Trophoblast cell (in vitro differentiated cells and primary cell): ENCODE results near the gene RTL1.
A peak's percentile ranks its signal among the peaks of the same experiment; 100 is the strongest.

Source experiments
- DNase-seq, 2 donors: peaks; one replicate each; pipeline ENCODE4 v3.0.0-alpha.2; 2016
- H2AFZ ChIP-seq: 2 replicates; pipeline ENCODE4 v1.6.1; 2013; ENCODE audit warnings: low read length, moderate library complexity, mild to moderate bottlenecking; ENCODE audit not compliant: insufficient read depth, poor library complexity
- H2AK5ac ChIP-seq: 2 replicates; pipeline ENCODE4 v1.6.1; 2013; ENCODE audit warnings: mild to moderate bottlenecking, low read length
- H2BK120ac ChIP-seq: 2 replicates; pipeline ENCODE4 v1.6.1; 2013; ENCODE audit warnings: low read length, mild to moderate bottlenecking, moderate library complexity; ENCODE audit not compliant: insufficient read depth, poor library complexity
- H2BK12ac ChIP-seq: 2 replicates; pipeline ENCODE4 v1.6.1; 2013; ENCODE audit warnings: mild to moderate bottlenecking, low read length, moderate library complexity
- H2BK5ac ChIP-seq: 2 replicates; pipeline ENCODE4 v1.6.1; 2013; ENCODE audit warnings: low read length, low read depth, moderate library complexity, mild to moderate bottlenecking; ENCODE audit not compliant: poor library complexity
- H3K14ac ChIP-seq: 2 replicates; pipeline ENCODE4 v1.6.1; 2013; ENCODE audit warnings: mild to moderate bottlenecking, low read length
- H3K18ac ChIP-seq: 2 replicates; pipeline ENCODE4 v1.6.1; 2013; ENCODE audit warnings: mild to moderate bottlenecking, low read length
- H3K23ac ChIP-seq: 2 replicates; pipeline ENCODE4 v1.6.1; 2013; ENCODE audit warnings: low read length
- H3K27ac ChIP-seq: 2 replicates; pipeline ENCODE4 v1.5.1; 2013; ENCODE audit warnings: low read depth, mild to moderate bottlenecking, inconsistent platforms, low read length, moderate library complexity
- H3K27me3 ChIP-seq: 2 replicates; pipeline ENCODE4 v1.6.1; 2013; ENCODE audit warnings: inconsistent platforms, mild to moderate bottlenecking, low read length, moderate library complexity; ENCODE audit not compliant: insufficient read depth
- H3K36me3 ChIP-seq, 2 experiments: 1 replicate in 1 of 2; 2 replicates in 1 of 2; pipeline ENCODE4 v1.6.1; 2013; ENCODE audit warnings: low read length in 2 of 2, mild to moderate bottlenecking in 2 of 2, moderate library complexity in 1 of 2; ENCODE audit not compliant: insufficient read depth in 2 of 2, control insufficient read depth in 1 of 2
- H3K4ac ChIP-seq: 2 replicates; pipeline ENCODE4 v1.6.1; 2013; ENCODE audit warnings: low read depth, mild to moderate bottlenecking, low read length, moderate library complexity
- H3K4me1 ChIP-seq, 2 experiments: 1 replicate in 1 of 2; 2 replicates in 1 of 2; pipeline ENCODE4 v1.6.1; 2013; ENCODE audit warnings: low read length in 2 of 2, mild to moderate bottlenecking in 2 of 2, moderate library complexity in 1 of 2; ENCODE audit not compliant: insufficient read depth in 2 of 2, control insufficient read depth in 1 of 2
- H3K4me2 ChIP-seq: 2 replicates; pipeline ENCODE4 v1.6.1; 2013; ENCODE audit warnings: inconsistent platforms, mild to moderate bottlenecking, low read length, moderate library complexity
- H3K4me3 ChIP-seq: 2 replicates; pipeline ENCODE4 v1.5.1; 2013; ENCODE audit warnings: mild to moderate bottlenecking, low read depth, low read length, inconsistent platforms
- H3K79me1 ChIP-seq: one replicate; pipeline ENCODE4 v1.6.1; 2013; ENCODE audit warnings: low read length
- H3K79me2 ChIP-seq: 2 replicates; pipeline ENCODE4 v1.6.1; 2013; ENCODE audit warnings: low read length, mild to moderate bottlenecking; ENCODE audit not compliant: control insufficient read depth, insufficient read depth, poor library complexity
- H3K9ac ChIP-seq: 2 replicates; pipeline ENCODE4 v1.6.1; 2013; ENCODE audit warnings: mild to moderate bottlenecking, low read length
- H3K9me3 ChIP-seq: 2 replicates; pipeline ENCODE4 v1.6.1; 2013; ENCODE audit warnings: low read depth, mild to moderate bottlenecking, control low read depth, inconsistent platforms, low read length; ENCODE audit not compliant: insufficient read depth
- H4K12ac ChIP-seq: 2 replicates; pipeline ENCODE4 v1.6.1; 2013; ENCODE audit warnings: low read depth, mild to moderate bottlenecking, low read length, moderate library complexity
- H4K8ac ChIP-seq: 2 replicates; pipeline ENCODE4 v1.6.1; 2013; ENCODE audit warnings: low read depth, mild to moderate bottlenecking, low read length, moderate library complexity
- H4K91ac ChIP-seq: one replicate; pipeline ENCODE4 v1.6.1; 2013; ENCODE audit warnings: low read depth, mild to moderate bottlenecking, low read length, moderate library complexity
- WGBS: extraction: QIAGEN DNeasy Blood & Tissue Kit; methylation state at CpG from one replicate; pipeline ENCODE4 v1.1.7; 2013; ENCODE audit warnings: missing lambda C conversion rate; ENCODE audit not compliant: insufficient read length, insufficient coverage; ENCODE audit errors: extremely low coverage; 5-methylcytosine and 5-hydroxymethylcytosine counted together

The RTL1 gene

DNA sequence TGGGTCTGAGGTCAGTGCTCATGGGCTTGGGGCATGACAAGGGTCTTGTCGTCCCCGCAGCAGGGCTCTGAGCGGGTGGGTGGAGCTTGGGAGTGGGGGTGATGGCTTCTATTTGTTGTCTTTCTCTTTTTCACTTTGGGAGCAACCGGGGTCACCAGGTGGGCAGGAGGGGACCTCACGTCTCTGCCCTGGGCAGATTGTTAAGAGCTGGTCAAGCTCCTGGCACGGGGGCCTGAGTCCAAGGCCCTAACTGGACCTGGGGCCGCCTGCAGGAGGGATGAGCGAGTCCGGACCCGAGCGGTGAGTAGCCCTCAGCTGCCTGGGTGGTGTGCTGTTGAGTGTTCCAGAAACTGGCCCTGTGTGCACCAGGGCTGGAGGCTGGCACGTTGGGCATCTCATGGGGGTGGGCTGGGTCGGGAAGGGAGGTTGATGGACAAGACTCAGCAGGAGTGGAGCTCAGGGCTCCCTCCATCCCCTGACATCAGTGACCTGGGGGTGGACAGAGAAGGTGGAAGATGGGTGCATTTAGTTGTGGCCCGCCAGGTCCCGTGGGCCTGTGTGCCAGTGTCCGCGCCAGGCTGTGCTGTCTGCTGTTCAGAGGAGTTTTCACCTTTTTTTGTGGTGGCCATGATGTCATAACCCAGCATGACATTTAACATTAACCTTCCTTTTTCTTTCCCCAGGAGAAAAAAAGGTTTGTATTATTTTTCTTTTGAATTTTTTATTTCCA is 27.5 kb downstream of the RTL1 start:
- H3K14ac ChIP-seq, result no peak overlapping the region
- H2BK12ac ChIP-seq, result no peak overlapping the region
- H3K36me3 ChIP-seq, result no peaks in the 10 kb centered on the region
- no peak overlapping the region for H3K18ac ChIP-seq
- H3K79me2 ChIP-seq, result no peaks in the 10 kb centered on the region
- no peak for DNase-seq
- no peak overlapping the region for H2BK5ac ChIP-seq
- no peaks in the 10 kb centered on the region for H3K27me3 ChIP-seq
- no peaks in the 10 kb centered on the region for H3K4me1 ChIP-seq
- no peak overlapping the region for H2BK120ac ChIP-seq
- H4K8ac ChIP-seq, result no peak overlapping the region
- H3K23ac ChIP-seq, result no peak overlapping the region
- no peak overlapping the region for H3K4ac ChIP-seq
- no peak overlapping the region for H4K12ac ChIP-seq
- H3K9me3 ChIP-seq, result peaks cover 14% of the 10 kb centered on the region
- no peaks in the 10 kb centered on the region for H3K79me1 ChIP-seq
- H2AK5ac ChIP-seq, result no peak overlapping the region
- H2AFZ ChIP-seq, result no peak overlapping the region
- H3K4me2 ChIP-seq, result no peak overlapping the region
- H3K27ac ChIP-seq, result no peak overlapping the region
- H4K91ac ChIP-seq, result no peak overlapping the region
- H3K4me3 ChIP-seq, result no peak overlapping the region
- no CpG with 5 or more reads among the region's 17 CpGs for WGBS
- H3K9ac ChIP-seq, result no peak overlapping the region

DNA sequence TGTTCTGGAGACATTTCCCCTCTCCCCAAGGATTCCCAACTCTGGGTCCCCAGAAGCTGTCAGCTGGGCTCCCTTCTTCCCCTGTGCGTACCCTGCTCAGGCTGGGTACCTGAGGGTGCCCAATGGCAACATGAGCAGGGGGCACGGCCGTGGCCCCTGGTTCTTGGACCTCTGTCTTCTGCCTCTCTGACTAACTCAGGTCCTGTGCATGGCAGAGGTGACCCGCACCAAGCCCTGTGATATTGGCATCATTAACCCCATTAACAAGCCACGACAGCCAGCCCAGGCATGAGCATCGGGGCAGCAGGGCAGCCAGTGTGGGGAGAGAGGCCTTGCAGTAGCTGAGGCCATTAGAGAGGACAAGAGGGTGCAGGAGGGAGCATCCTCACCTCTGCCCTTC is 28.4 kb downstream of the RTL1 start:
- Histone ChIP-seq H4K91ac (no peak overlapping the region), H3K27ac (no peak overlapping the region), H3K18ac (no peak overlapping the region), H2AFZ (no peak overlapping the region), H3K79me1 (no peaks in the 10 kb centered on the region), H3K4me2 (no peak overlapping the region), H3K23ac (no peak overlapping the region), H3K79me2 (no peaks in the 10 kb centered on the region), H3K4ac (no peak overlapping the region), H3K9ac (no peak overlapping the region), H2BK12ac (no peak overlapping the region), H3K36me3 (no peaks in the 10 kb centered on the region), H3K27me3 (no peaks in the 10 kb centered on the region), H3K4me1 (no peaks in the 10 kb centered on the region), H2BK120ac (no peak overlapping the region), H4K12ac (no peak overlapping the region), H2AK5ac (no peak overlapping the region), H3K4me3 (no peak overlapping the region), H2BK5ac (no peak overlapping the region), H3K14ac (no peak overlapping the region), H4K8ac (no peak overlapping the region), H3K9me3 (peaks cover 14% of the 10 kb centered on the region)
- DNase-seq, result no peak
- WGBS, result no CpG with 5 or more reads among the region's 6 CpGs

DNA sequence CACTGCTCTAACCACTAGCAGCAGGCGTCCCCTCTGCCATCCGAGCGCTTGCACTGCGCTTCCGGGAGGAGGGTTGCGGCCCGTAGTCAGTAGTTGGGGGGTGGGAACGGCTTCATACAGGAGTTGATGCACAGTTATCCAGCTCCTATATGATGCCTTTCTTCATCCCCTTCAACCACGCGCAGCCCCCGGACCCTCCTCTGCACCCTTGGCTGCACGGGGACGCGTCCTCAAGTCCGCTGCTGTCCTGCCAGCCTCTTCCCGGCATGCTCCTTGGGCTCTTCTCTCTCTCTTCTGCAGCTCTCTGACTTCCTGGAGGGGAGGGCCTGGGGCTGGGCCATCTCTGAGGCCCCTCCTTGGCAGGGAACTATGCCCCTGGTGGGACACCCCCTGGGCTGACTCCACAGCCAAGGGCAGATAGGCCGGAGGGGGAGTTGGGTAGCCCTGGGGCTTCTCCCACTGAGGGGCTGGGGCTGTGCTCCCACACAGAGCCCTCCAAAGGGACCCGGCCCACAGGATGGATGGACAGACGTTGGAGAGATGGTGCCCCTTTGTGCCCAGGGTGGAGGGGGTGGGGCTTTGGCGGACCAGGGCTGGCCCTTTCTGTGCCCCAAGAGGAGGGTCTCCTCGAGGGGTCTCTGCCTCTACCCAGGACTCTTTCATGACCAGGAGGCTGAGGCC is 29.0 kb downstream of the RTL1 start:
- Histone ChIP-seq H3K27ac (no peak overlapping the region), H2BK12ac (no peak overlapping the region), H3K18ac (no peak overlapping the region), H3K79me2 (no peaks in the 10 kb centered on the region), H2BK120ac (no peak overlapping the region), H3K9ac (no peak overlapping the region), H3K79me1 (no peaks in the 10 kb centered on the region), H2AK5ac (no peak overlapping the region), H2BK5ac (no peak overlapping the region), H4K12ac (no peak overlapping the region), H2AFZ (no peak overlapping the region), H4K91ac (no peak overlapping the region), H3K4ac (no peak overlapping the region), H3K27me3 (no peaks in the 10 kb centered on the region), H3K4me1 (no peaks in the 10 kb centered on the region), H3K4me2 (no peak overlapping the region), H3K4me3 (peak overlapping the region; percentile 10), H4K8ac (no peak overlapping the region), H3K23ac (no peak overlapping the region), H3K36me3 (no peaks in the 10 kb centered on the region), H3K14ac (no peak overlapping the region), H3K9me3 (peaks cover 14% of the 10 kb centered on the region)
- no peak for DNase-seq
- no CpG with 5 or more reads among the region's 21 CpGs for WGBS

- H2AK5ac ChIP-seq, result no peak overlapping the region
- H3K4me2 ChIP-seq, result no peak overlapping the region
- H3K14ac ChIP-seq, result no peak overlapping the region
- peaks cover 14% of the 10 kb centered on the region for H3K9me3 ChIP-seq
- no peak overlapping the region for H4K12ac ChIP-seq
- H3K4ac ChIP-seq, result no peak overlapping the region
- no peak overlapping the region for H2BK120ac ChIP-seq
- H2BK12ac ChIP-seq, result no peak overlapping the region
- peak overlapping the region; percentile 10 for H3K4me3 ChIP-seq
- H3K18ac ChIP-seq, result no peak overlapping the region
- no peak overlapping the region for H3K23ac ChIP-seq
- no peak overlapping the region for H3K27ac ChIP-seq
- no peak overlapping the region for H2AFZ ChIP-seq
- no peak overlapping the region for H3K9ac ChIP-seq
- WGBS, result no CpG with 5 or more reads among the region's 4 CpGs
- H3K79me2 ChIP-seq, result no peaks in the 10 kb centered on the region
- H4K8ac ChIP-seq, result no peak overlapping the region
- H3K4me1 ChIP-seq, result no peaks in the 10 kb centered on the region
- H4K91ac ChIP-seq, result no peak overlapping the region
- DNase-seq, result no peak
- H2BK5ac ChIP-seq, result no peak overlapping the region
- H3K36me3 ChIP-seq, result no peaks in the 10 kb centered on the region
- H3K79me1 ChIP-seq, result no peaks in the 10 kb centered on the region
- no peaks in the 10 kb centered on the region for H3K27me3 ChIP-seq
Observed at GRCh38 chr14:100874051-100874410, 29.5 kb downstream of the RTL1 start.
